IPS DF 4.7 (cell line): ENCODE results near the gene COMMD9.

ENCODE experiments used
- DNase-seq: peaks from one replicate; pipeline ENCODE4 v3.0.0-alpha.2; 2013; ENCODE audit warnings: low spot score; ENCODE audit errors: extremely low read depth

COMMD9 gene

DNA sequence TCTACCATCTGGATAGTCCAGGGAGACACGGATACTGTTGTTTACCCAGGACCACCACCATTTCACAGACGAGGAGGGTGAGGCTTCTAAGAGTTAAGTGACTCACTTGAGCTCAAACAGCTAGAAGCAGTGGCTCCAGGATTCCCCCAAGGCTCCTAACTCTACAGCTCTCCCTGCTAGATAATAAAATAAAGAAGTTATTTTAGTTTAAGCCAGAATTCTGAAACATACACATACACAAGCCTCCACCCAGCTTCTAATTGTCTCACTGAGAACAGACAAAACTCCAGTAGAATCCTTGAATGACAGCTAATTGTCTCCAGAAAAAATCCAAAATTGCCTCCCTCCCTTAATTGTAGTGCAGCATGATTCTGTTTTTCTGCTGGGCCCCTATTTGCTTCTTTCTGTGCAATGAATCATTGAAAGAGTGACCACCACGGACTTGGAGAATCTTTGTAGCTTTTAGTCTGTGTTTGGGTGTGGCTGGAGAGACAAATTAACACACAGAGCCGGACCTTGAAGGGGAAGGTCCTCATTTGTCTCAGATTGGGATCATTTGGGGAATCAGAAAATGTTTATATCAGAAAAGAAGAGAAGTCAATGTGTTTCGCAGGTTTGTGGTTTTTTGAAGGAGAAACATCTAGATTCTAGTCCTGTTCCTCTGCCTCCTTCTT is 64.9 kb downstream of the COMMD9 start:
- DNase-seq, result no peak

GRCh38 chr11:36222831-36223635 is 66.2 kb downstream of the COMMD9 start:
- no peak for DNase-seq
